DOHH2 (cell line): ENCODE results near the gene CERK.

Source experiments
- H3F3A ChIP-seq: fragments of 200-600 bp; sonication (generic), shearing (Covaris generic); 2 replicates; pipeline ENCODE4 v1.6.0; 2016; ENCODE audit warnings: antibody characterized with exemption, mild to moderate bottlenecking; ENCODE audit not compliant: control insufficient read depth, insufficient read depth
- H3K27ac ChIP-seq: fragments of 200-600 bp; sonication (generic); 2 replicates; pipeline ENCODE4 v1.5.1; 2014; ENCODE audit warnings: low read depth, mild to moderate bottlenecking, low read length, moderate library complexity
- H3K27me3 ChIP-seq: fragments of 200-600 bp; sonication (generic); 2 replicates; pipeline ENCODE4 v1.6.1; 2014; ENCODE audit warnings: mild to moderate bottlenecking, low read length, mixed read lengths; ENCODE audit not compliant: control insufficient read depth
- H3K36me3 ChIP-seq: fragments of 200-600 bp; sonication (generic); 2 replicates; pipeline ENCODE4 v1.6.1; 2014; ENCODE audit warnings: mild to moderate bottlenecking, low read length, moderate library complexity, mixed read lengths; ENCODE audit not compliant: control insufficient read depth
- H3K4me1 ChIP-seq: fragments of 200-600 bp; sonication (generic); 2 replicates; pipeline ENCODE4 v1.6.1; 2014; ENCODE audit warnings: mild to moderate bottlenecking, low read length, mixed read lengths; ENCODE audit not compliant: control insufficient read depth
- H3K4me2 ChIP-seq: fragments of 200-600 bp; sonication (generic); 2 replicates; pipeline ENCODE4 v1.6.0; 2014; ENCODE audit warnings: mild to moderate bottlenecking, low read length, moderate library complexity
- H3K4me3 ChIP-seq: fragments of 200-600 bp; sonication (generic); 2 replicates; pipeline ENCODE4 v1.5.1; 2014; ENCODE audit warnings: mild to moderate bottlenecking, low read length, mixed read lengths
- H3K79me2 ChIP-seq: fragments of 200-600 bp; sonication (generic); 2 replicates; pipeline ENCODE4 v1.6.1; 2014; ENCODE audit warnings: mild to moderate bottlenecking, low read length, mixed read lengths; ENCODE audit not compliant: control insufficient read depth
- H3K9me2 ChIP-seq: fragments of 200-600 bp; sonication (generic); replicated peaks from 2 replicates; pipeline ENCODE4 v1.6.1; 2014; ENCODE audit warnings: mild to moderate bottlenecking, low read length, mixed read lengths; ENCODE audit not compliant: control insufficient read depth
- H3K9me3 ChIP-seq: fragments of 200-600 bp; sonication (generic); 2 replicates; pipeline ENCODE4 v1.6.1; 2014; ENCODE audit warnings: antibody characterized with exemption, low read length, mixed read lengths; ENCODE audit not compliant: control insufficient read depth, insufficient read depth
- H4K20me1 ChIP-seq: fragments of 200-600 bp; sonication (generic); 2 replicates; pipeline ENCODE4 v1.6.0; 2014; ENCODE audit warnings: low read depth, mild to moderate bottlenecking, antibody characterized with exemption, low read length, moderate library complexity; ENCODE audit not compliant: control insufficient read depth, insufficient read depth
- EZH2phosphoT487 ChIP-seq: fragments of 200-600 bp; sonication (generic); IDR thresholded peaks from 2 replicates; pipeline ENCODE4 v1.6.1; 2017; ENCODE audit warnings: borderline replicate concordance, mild to moderate bottlenecking, antibody characterized with exemption, low read length, moderate library complexity, mixed read lengths
- TF ChIP-seq, protein P1 (sequence below): fragments of 200-600 bp; sonication (generic); IDR thresholded peaks from one replicate; pipeline ENCODE4 v1.5.1; 2014; ENCODE audit warnings: antibody characterized with exemption, mild to moderate bottlenecking, low read depth, low read length; ENCODE audit not compliant: poor library complexity, severe bottlenecking

The CERK gene

DNA sequence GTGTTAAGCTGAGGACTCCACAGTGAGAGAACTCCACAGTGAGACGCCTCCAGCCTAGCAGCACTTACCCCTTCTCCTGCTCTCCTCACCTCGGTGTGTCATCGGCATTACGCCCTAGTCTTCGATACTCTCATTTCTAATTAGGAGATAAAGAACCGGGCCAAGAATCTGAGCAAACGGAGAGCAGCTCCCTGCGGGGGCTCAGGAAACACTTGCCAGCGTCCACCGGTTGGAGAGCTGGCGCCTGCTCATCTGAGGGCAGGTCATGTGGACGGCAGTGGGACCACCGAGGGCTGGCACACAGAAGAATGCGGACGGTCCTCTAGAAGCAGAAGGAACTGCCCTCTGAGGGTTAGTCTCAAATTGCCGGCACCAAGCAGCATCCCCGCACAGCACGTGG lies 13.0 kb downstream of the CERK start:
- no peaks in the 10 kb centered on the region for H3F3A ChIP-seq
- peaks cover 10% of the 10 kb centered on the region for H3K4me1 ChIP-seq
- TF ChIP-seq, protein P1, sequence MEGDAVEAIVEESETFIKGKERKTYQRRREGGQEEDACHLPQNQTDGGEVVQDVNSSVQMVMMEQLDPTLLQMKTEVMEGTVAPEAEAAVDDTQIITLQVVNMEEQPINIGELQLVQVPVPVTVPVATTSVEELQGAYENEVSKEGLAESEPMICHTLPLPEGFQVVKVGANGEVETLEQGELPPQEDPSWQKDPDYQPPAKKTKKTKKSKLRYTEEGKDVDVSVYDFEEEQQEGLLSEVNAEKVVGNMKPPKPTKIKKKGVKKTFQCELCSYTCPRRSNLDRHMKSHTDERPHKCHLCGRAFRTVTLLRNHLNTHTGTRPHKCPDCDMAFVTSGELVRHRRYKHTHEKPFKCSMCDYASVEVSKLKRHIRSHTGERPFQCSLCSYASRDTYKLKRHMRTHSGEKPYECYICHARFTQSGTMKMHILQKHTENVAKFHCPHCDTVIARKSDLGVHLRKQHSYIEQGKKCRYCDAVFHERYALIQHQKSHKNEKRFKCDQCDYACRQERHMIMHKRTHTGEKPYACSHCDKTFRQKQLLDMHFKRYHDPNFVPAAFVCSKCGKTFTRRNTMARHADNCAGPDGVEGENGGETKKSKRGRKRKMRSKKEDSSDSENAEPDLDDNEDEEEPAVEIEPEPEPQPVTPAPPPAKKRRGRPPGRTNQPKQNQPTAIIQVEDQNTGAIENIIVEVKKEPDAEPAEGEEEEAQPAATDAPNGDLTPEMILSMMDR: no peak
- TF ChIP-seq EZH2phosphoT487: no peak
- peaks cover 5% of the 10 kb centered on the region; the same call in 1 of the 2 replicates for H4K20me1 ChIP-seq
- H3K9me2 ChIP-seq: no peaks in the 10 kb centered on the region
- H3K27ac ChIP-seq: no peak overlapping the region
- H3K4me3 ChIP-seq: no peak overlapping the region
- H3K9me3 ChIP-seq: no peaks in the 10 kb centered on the region
- H3K79me2 ChIP-seq: peaks cover 33% of the 10 kb centered on the region
- H3K36me3 ChIP-seq: peaks cover 8% of the 10 kb centered on the region
- H3K27me3 ChIP-seq: no peaks in the 10 kb centered on the region
- no peak overlapping the region for H3K4me2 ChIP-seq

DNA sequence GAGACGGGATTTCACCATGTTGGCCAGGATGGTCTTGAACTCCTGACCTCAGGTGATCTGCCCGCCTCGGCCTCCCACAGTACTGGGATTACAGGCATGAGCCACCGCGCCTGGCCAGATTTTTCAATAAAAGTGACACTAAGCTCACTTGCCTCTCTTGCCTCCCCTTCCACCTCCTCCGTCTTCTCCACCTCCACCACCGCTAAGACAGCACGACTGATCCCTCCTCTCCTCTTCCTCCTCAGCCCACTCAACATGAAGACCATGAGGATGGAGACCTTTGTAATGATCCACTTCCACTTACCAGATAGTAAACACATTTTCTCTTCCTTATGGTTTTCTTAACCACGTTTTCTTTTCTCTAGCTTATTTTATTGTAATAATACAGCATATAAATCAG lies 14.2 kb downstream of the CERK start:
- no peak overlapping the region for H3K4me2 ChIP-seq
- H3K9me2 ChIP-seq: no peaks in the 10 kb centered on the region
- H3K36me3 ChIP-seq: peaks cover 16% of the 10 kb centered on the region
- TF ChIP-seq EZH2phosphoT487: no peak
- TF ChIP-seq, protein P1: no peak
- no peak overlapping the region for H3K27ac ChIP-seq
- no peak overlapping the region for H3K4me3 ChIP-seq
- H4K20me1 ChIP-seq: peaks cover 5% of the 10 kb centered on the region; the same call in 1 of the 2 replicates
- H3F3A ChIP-seq: no peaks in the 10 kb centered on the region
- H3K4me1 ChIP-seq: peaks cover 10% of the 10 kb centered on the region
- H3K9me3 ChIP-seq: no peaks in the 10 kb centered on the region
- H3K27me3 ChIP-seq: no peaks in the 10 kb centered on the region
- peaks cover 28% of the 10 kb centered on the region for H3K79me2 ChIP-seq

DNA sequence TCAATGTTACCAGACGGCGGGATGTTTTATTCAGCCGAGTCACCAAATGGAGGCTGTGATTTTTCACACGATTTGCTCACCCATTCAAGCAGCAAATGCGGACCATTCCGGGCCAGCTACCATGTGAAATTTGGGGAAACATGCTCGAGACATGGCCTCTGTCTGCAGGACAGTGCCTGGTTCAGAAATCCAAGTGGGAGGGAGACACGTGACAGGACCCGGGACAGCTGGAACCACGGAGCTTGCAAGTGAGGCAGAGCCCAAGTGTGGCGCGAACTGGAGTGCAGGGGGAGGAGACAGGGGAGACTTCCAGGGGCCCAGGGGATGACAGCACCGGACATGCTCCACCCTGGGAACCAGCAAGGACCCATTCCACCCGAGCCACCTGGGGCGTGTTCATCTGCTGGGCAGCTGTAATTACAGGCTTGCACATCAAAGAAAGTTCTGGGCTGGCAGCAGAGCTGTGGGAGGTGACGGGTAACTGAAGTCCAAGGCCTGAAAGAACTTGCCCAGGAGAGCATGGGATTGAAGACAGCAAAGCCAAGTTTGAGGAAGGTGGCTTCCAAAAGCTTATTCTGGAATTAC lies 16.5 kb downstream of the CERK start:
- no peak overlapping the region for H3K27ac ChIP-seq
- no peaks in the 10 kb centered on the region for H3K9me3 ChIP-seq
- no peak overlapping the region for H3K4me3 ChIP-seq
- TF ChIP-seq, protein P1: no peak
- TF ChIP-seq EZH2phosphoT487: no peak
- H3K36me3 ChIP-seq: peaks cover 34% of the 10 kb centered on the region
- no peaks in the 10 kb centered on the region for H3F3A ChIP-seq
- H3K9me2 ChIP-seq: no peaks in the 10 kb centered on the region
- H4K20me1 ChIP-seq: no peaks in the 10 kb centered on the region
- peaks cover 14% of the 10 kb centered on the region for H3K79me2 ChIP-seq
- no peak overlapping the region for H3K4me2 ChIP-seq
- no peaks in the 10 kb centered on the region for H3K27me3 ChIP-seq
- no peaks in the 10 kb centered on the region for H3K4me1 ChIP-seq
